Measurements from ENCODE around the gene RNF167. TPM values are rescaled to one million over a fixed set of nuclear protein-coding genes. Genes with fewer than 3 reads are reported as not detected.
A peak's percentile ranks its signal among the peaks of the same experiment; 100 is the strongest.

Gene RNF167
- total RNA-seq, 1 experiment from 2014 or later, result 105 TPM

- TF ChIP-seq ZNF274 (IDR thresholded peaks at IDR 0.05; ENCODE audit: low read depth, low read length), result no peak
- TF ChIP-seq SIN3A (IDR thresholded peaks at IDR 0.05; ENCODE audit: low read depth), result peak; percentile 21
- Histone ChIP-seq H3K27me3 (ENCODE audit: insufficient read depth, low read length) (no peaks in the 10 kb centered on the region), H3K9me3 (ENCODE audit: control insufficient read depth in 1 of 2, insufficient read depth in 1 of 2, low read depth in 1 of 2, low read length in 2 of 2) (no peaks in the 10 kb centered on the region), H3K4me3 (replicated peaks in 1 of 2; ENCODE audit: low read depth in 1 of 2, low read length in 2 of 2) (peak overlapping the region; percentile 96 to 97; a peak in 3 of 4 replicates), H3K4me1 (ENCODE audit: control insufficient read depth in 1 of 2, insufficient read depth in 2 of 2, low read length in 2 of 2) (peaks cover 28 to 57% of the 10 kb centered on the region in 2 experiments), H3K36me3 (ENCODE audit: control insufficient read depth in 1 of 2, insufficient read depth in 2 of 2, low read length in 2 of 2) (peaks cover 9 to 25% of the 10 kb centered on the region in 2 experiments; a peak in 2 of 4 replicates), H2AFZ (ENCODE audit: low read depth, low read length, poor library complexity, severe bottlenecking) (no peak overlapping the region), H3K9me2 (ENCODE audit: insufficient read depth) (no peaks in the 10 kb centered on the region), H4K20me1 (ENCODE audit: insufficient read depth) (peaks cover 12% of the 10 kb centered on the region; the same call in 1 of the 2 replicates), H3K27ac (ENCODE audit: low read depth, low read length) (peak overlapping the region; percentile 65), H3K4me2 (ENCODE audit: low read length) (peak overlapping the region; percentile 100), H3K79me2 (ENCODE audit: insufficient read depth, low read length) (peaks cover 82% of the 10 kb centered on the region), H3K9ac (ENCODE audit: low read length) (peak overlapping the region; percentile 97)
- no peak for DNase-seq (ENCODE audit: low read depth, low spot score)
- CTCF ChIA-PET, result no interaction called here
- POLR2A ChIA-PET, result interaction anchor here (0.5 to 4.7 kb wide), 3 partner anchors 20 to 261 kb away, joined by 3 to 45 read pairs (median 3); partner anchors contain the start of gene SPAG7
- RAD21 ChIA-PET (ENCODE audit: low non-redundant PET in 1 of 2, low total read pairs in 2 of 2, uncharacterized antibody in 2 of 2, unreplicated experiment in 2 of 2), result no interaction called here
- no TSS peak for BruUV-seq (replicated peaks)
- no peak for ATAC-seq
- intact Hi-C loops (cut with micrococcal nuclease), result loop anchor here (1.0 to 5.0 kb wide), 2 partner anchors 43 to 118 kb away; partner anchors contain the start of gene CAMTA2
Measured at GRCh38 chr17:4944554-4945175, 4.6 kb downstream of the RNF167 start.

- peaks cover 28 to 63% of the 10 kb centered on the region in 2 experiments for H3K4me1 ChIP-seq (ENCODE audit: control insufficient read depth in 1 of 2, insufficient read depth in 2 of 2, low read length in 2 of 2)
- peaks cover 82% of the 10 kb centered on the region for H3K79me2 ChIP-seq (ENCODE audit: insufficient read depth, low read length)
- ChIA-PET RAD21 (ENCODE audit: low non-redundant PET in 1 of 2, low total read pairs in 2 of 2, uncharacterized antibody in 2 of 2, unreplicated experiment in 2 of 2) (no interaction called here), CTCF (interaction anchor here (1.0 kb wide), 2 partner anchors 42 to 379 kb away, joined by 3 read pairs; partner anchors contain the start of gene CHRNE), POLR2A (interaction anchor here (1.3 to 4.7 kb wide), 3 partner anchors 19 to 36 kb away, joined by 3 to 45 read pairs (median 4); partner anchors contain the start of gene SPAG7)
- peak overlapping the region; percentile 65 for H3K27ac ChIP-seq (ENCODE audit: low read depth, low read length)
- H3K9ac ChIP-seq (ENCODE audit: low read length), result peak overlapping the region; percentile 97
- intact Hi-C loops (cut with micrococcal nuclease), result loop anchor here (1.0 to 5.0 kb wide), 2 partner anchors 42 to 117 kb away; partner anchors contain the start of gene CAMTA2
- no TSS peak for BruUV-seq (replicated peaks)
- no peaks in the 10 kb centered on the region for H3K9me3 ChIP-seq (ENCODE audit: control insufficient read depth in 1 of 2, insufficient read depth in 1 of 2, low read depth in 1 of 2, low read length in 2 of 2)
- DNase-seq (ENCODE audit: low read depth, low spot score) (peak; percentile 82), ATAC-seq (peak; percentile 48)
- H3K36me3 ChIP-seq (ENCODE audit: control insufficient read depth in 1 of 2, insufficient read depth in 2 of 2, low read length in 2 of 2), result peaks cover 9 to 25% of the 10 kb centered on the region in 2 experiments; a peak in 2 of 4 replicates
- H3K27me3 ChIP-seq (ENCODE audit: insufficient read depth, low read length), result no peaks in the 10 kb centered on the region
- no peaks in the 10 kb centered on the region for H3K9me2 ChIP-seq (ENCODE audit: insufficient read depth)
- no peak overlapping the region for H2AFZ ChIP-seq (ENCODE audit: low read depth, low read length, poor library complexity, severe bottlenecking)
- peak overlapping the region; percentile 100 for H3K4me2 ChIP-seq (ENCODE audit: low read length)
- peak overlapping the region; percentile 96 to 97 for H3K4me3 ChIP-seq (replicated peaks in 1 of 2; ENCODE audit: low read depth in 1 of 2, low read length in 2 of 2)
- peaks cover 12% of the 10 kb centered on the region; the same call in 1 of the 2 replicates for H4K20me1 ChIP-seq (ENCODE audit: insufficient read depth)
- no peak for TF ChIP-seq EGR1 (IDR thresholded peaks at IDR 0.05; ENCODE audit: low read depth)
- no peak for TF ChIP-seq ZFX (IDR thresholded peaks at IDR 0.05)
- TF ChIP-seq CTCF (IDR thresholded peaks at IDR 0.05 in 2 of 3, conservative IDR thresholded peaks at IDR 0.05 in 1 of 3; ENCODE audit: borderline replicate concordance in 1 of 3, insufficient read depth in 1 of 3, low read depth in 2 of 3, low read length in 2 of 3), result no peak
- TF ChIP-seq YY1 (IDR thresholded peaks at IDR 0.05; ENCODE audit: extremely low read depth, insufficient replicate concordance, low read depth, low read length), result peak; percentile 29
- TF ChIP-seq ZBTB33 (IDR thresholded peaks at IDR 0.05; ENCODE audit: extremely low read depth, insufficient replicate concordance, low read length), result peak; percentile 50
- peak; percentile 49 for TF ChIP-seq POLR2A (IDR thresholded peaks at IDR 0.05; ENCODE audit: borderline replicate concordance, extremely low read depth, insufficient read depth, insufficient read length)
- TF ChIP-seq ELF1 (IDR thresholded peaks at IDR 0.05; ENCODE audit: borderline replicate concordance, low read depth), result no peak
- peak; percentile 68 for TF ChIP-seq SIN3A (IDR thresholded peaks at IDR 0.05; ENCODE audit: low read depth)
- TF ChIP-seq SP1 (IDR thresholded peaks at IDR 0.05; ENCODE audit: low read depth), result peak; percentile 78
- peak; percentile 8 for TF ChIP-seq TCF7L2 (IDR thresholded peaks at IDR 0.05; ENCODE audit: borderline replicate concordance, extremely low read depth, insufficient read depth, insufficient read length)
- no peak for TF ChIP-seq RAD21 (IDR thresholded peaks at IDR 0.05; ENCODE audit: low read depth)
- no peak for TF ChIP-seq EZH2 (IDR thresholded peaks at IDR 0.05)
Measured at GRCh38 chr17:4945176-4945943, 5.3 kb downstream of the RNF167 start.
